NB4 (cell line): ENCODE results near the gene PTCH1.

Source experiments
- DNase-seq: peaks from one replicate; pipeline ENCODE4 v3.0.0; 2010; ENCODE audit warnings: low read depth
- H3K4me3 ChIP-seq: one replicate; pipeline ENCODE4 v1.5.1; 2011; ENCODE audit warnings: mild to moderate bottlenecking, low read depth, low read length, moderate library complexity
- MYC ChIP-seq: IDR thresholded peaks from 2 replicates; pipeline ENCODE4 v1.6.1; 2011; ENCODE audit warnings: low read depth, low read length
- POLR2A ChIP-seq: IDR thresholded peaks from 2 replicates; pipeline ENCODE4 v1.6.1; 2011; ENCODE audit warnings: mild to moderate bottlenecking; ENCODE audit not compliant: insufficient read length; ENCODE audit errors: extremely low read depth
- TF ChIP-seq, protein P1 (sequence below): IDR thresholded peaks from one replicate; pipeline ENCODE4 v1.5.1; 2012; ENCODE audit warnings: low read depth, low read length
- TF ChIP-seq, protein P2 (sequence below): IDR thresholded peaks from 2 replicates; pipeline ENCODE4 v1.6.1; 2011; ENCODE audit warnings: low read depth, low read length

The PTCH1 gene

DNA sequence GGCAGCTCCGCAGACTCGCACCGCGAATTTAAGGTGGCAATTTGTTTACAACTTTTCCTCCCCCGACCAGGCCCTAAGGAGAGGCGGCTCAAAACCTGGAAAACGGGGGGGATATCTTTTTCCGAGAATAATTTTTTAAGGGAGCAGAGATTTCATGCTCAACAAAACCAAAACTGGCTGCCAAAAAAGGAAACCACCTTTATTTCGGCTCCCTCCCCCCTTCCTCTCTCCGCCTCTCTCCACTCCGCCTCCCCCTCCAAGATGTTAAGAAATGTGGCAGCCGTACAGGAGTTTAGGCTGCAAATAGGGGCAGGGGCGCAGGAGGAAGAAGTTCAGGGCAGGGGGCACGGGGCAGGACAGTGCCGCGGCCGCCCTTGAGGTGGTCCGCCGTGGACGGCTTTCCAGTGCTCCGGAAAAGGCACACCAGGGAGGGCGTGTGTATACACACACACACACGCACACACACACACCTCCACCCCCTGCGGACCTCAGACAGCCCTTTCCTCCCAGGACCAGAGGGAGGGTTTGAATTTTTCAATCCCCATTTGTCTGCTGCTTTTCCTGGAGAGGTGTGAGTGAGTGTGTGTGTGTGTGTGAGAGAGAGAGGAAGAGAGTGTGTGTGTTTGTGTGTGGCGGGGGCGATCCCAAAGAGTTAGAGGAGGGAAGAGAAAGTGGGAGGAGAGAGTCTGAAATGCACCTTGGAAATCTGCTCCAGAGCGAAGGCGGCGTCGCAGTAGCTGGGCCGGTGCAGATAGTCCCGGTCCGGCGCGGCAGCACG, 9.1 kb downstream of the PTCH1 start:
- peak; percentile 72 for DNase-seq
- TF ChIP-seq, protein P1, sequence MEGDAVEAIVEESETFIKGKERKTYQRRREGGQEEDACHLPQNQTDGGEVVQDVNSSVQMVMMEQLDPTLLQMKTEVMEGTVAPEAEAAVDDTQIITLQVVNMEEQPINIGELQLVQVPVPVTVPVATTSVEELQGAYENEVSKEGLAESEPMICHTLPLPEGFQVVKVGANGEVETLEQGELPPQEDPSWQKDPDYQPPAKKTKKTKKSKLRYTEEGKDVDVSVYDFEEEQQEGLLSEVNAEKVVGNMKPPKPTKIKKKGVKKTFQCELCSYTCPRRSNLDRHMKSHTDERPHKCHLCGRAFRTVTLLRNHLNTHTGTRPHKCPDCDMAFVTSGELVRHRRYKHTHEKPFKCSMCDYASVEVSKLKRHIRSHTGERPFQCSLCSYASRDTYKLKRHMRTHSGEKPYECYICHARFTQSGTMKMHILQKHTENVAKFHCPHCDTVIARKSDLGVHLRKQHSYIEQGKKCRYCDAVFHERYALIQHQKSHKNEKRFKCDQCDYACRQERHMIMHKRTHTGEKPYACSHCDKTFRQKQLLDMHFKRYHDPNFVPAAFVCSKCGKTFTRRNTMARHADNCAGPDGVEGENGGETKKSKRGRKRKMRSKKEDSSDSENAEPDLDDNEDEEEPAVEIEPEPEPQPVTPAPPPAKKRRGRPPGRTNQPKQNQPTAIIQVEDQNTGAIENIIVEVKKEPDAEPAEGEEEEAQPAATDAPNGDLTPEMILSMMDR: no peak
- TF ChIP-seq MYC: no peak
- TF ChIP-seq POLR2A: no peak
- TF ChIP-seq, protein P2, sequence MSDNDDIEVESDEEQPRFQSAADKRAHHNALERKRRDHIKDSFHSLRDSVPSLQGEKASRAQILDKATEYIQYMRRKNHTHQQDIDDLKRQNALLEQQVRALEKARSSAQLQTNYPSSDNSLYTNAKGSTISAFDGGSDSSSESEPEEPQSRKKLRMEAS: no peak
- H3K4me3 ChIP-seq: peak overlapping the region; percentile 73

DNA sequence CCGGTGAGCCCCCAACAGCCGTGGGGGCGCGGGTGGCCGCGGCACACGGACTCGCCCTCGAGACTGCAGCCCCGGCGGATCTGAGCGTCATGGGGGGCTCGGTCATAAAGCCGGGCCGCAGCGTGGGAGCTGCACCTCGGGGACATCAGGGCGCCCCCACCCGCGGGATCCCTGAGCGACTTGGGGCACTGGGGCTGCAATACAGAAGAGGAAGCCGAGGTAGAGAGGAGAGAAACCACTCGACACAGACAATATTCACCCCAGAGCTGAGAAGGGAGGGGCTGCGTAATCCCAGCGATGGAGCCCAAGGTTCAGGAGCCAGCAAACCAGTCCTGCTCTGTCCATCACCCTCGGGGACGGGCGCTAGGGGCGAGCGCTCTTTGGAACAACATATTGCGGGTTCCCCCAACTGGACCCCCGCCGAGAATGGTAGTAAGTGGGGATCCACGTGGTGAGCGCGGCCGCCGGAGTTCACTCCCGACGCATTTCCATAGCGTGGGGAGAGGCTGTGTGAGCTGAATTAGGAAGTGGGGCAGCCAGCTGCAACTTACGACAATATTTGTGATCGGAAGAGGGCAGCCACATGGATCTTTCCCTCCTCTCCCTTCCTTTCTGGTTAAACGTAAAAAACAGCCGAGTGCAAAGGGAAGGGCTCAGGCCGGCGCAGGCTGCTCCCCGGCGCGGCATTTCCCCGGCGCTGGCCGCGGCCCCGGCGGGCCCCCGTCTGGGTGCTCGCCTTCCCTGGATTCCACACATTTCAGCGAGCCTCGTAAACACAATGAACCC, 9.9 kb downstream of the PTCH1 start:
- H3K4me3 ChIP-seq: peak overlapping the region; percentile 73

DNA sequence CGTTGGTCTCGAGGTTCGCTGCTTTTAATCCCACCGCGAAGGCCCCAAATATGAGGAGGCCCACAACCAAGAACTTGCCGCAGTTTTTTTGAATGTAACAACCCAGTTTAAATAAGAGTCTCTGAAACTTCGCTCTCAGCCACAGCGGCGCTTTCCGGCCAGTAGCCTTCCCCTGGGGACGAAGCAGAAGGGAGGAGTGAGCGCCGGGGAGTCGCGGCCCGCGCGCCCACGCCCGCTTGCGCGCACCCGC, 10.4 kb downstream of the PTCH1 start:
- peak; percentile 79 for DNase-seq
- H3K4me3 ChIP-seq: peak overlapping the region; percentile 73
- TF ChIP-seq, protein P1: no peak
- TF ChIP-seq MYC (no peak; the same call in 1 of the 2 replicates), POLR2A (no peak)
- TF ChIP-seq, protein P2: no peak

More for the DNA sequence above, 9.9 kb downstream of the PTCH1 start:
- peak; percentile 80 for DNase-seq
- TF ChIP-seq, protein P2: peak; percentile 41; the same call in 1 of the 2 replicates
- TF ChIP-seq, protein P1: no peak
- peak; percentile 5 for TF ChIP-seq POLR2A

DNA sequence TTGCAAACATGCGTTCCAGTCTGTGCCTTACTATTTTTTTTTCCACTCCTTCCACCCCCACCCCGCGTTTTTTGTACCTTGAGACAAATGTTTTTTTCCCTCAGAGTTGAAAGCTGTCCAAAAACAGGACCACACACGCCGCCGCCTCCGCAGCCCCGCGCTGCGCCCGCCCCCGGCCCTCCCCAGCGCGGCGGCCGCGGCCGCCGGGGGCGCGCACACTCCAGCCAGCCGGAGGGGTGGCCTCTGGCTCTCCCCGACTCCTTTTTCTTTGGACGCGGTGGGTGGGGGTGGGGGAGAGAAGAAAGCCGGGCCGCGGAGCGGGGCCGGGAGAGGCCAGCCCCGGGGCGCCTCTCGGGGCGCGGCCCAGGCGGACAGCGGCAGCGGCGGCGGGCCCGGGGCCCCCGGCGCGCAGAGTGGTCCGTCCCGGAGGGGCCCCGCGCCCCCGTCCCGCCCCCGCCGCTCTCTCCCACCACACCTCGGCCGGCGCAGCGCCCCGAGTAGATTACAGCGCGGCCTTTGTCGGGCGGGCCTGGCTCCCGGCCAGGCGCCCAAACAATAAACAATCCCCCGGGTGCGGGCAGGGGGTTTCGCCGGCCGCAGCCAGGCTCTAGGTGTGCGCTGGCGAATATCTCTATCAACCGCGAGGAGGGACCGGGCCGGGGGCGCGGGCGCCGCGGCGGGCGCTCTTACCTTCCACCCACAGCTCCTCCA, 10.9 kb downstream of the PTCH1 start:
- no peak for TF ChIP-seq MYC
- TF ChIP-seq POLR2A: peak; percentile 76
- peak overlapping the region; percentile 74 for H3K4me3 ChIP-seq
- peak; percentile 75 for DNase-seq

DNA sequence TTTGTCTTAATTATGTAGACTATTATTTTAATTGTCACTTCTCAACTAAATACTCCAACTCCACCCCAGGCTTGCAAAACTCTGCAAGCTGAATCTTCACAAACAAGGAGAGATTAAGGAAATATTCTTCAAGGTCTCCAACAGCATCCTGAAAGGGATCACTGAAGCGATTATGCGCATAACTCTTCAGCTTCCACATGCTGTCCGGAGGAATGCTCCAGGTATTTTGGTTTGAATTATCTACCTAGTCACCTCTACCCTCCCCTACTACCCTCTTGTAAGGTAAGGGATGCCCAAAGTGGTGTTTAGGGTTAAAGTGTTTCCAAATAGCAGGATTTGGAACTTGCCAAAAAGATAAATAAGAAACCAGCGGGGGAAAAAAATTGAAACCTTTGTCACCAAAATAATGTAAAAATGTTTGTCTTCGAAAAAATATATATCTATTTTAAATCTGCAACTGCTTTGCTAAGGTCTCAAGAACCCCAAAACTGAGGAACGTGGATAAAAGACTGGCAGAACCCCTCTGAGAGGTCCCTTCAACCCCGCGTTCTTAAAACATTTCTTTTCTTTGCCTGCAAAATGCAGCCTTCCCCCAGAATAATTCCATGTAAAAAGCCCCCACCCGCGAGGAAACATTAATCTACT, 11.6 kb downstream of the PTCH1 start:
- peak overlapping the region; percentile 74 for H3K4me3 ChIP-seq
- DNase-seq: no peak
- TF ChIP-seq MYC (no peak), POLR2A (no peak)
- TF ChIP-seq, protein P2: no peak
- TF ChIP-seq, protein P1: no peak
